Progenitor cell of endocrine pancreas (in vitro differentiated cells): Measurements from ENCODE around the gene YJEFN3. TPM values are rescaled to one million over a fixed set of nuclear protein-coding genes. Genes with fewer than 3 reads are reported as not detected.
A peak's percentile ranks its signal among the peaks of the same experiment; 100 is the strongest.

Experiments used
- DNase-seq: peaks from one replicate; pipeline ENCODE4 v3.0.0; 2021; ENCODE audit warnings: low spot score; ENCODE audit not compliant: unreplicated experiment
- H3K27ac Mint-ChIP-seq: 2 replicates; pipeline ENCODE4 v1.8.0; 2021; ENCODE audit warnings: mild to moderate bottlenecking, moderate library complexity, mixed read lengths
- H3K27me3 Mint-ChIP-seq: 2 replicates; pipeline ENCODE4 v1.8.0; 2021; ENCODE audit warnings: mixed read lengths
- H3K36me3 Mint-ChIP-seq: 2 replicates; pipeline ENCODE4 v1.8.0; 2022; ENCODE audit warnings: mixed read lengths; ENCODE audit not compliant: insufficient read depth
- H3K4me1 Mint-ChIP-seq: 2 replicates; pipeline ENCODE4 v1.8.0; 2021; ENCODE audit warnings: low read depth, mixed read lengths
- H3K4me3 Mint-ChIP-seq: 2 replicates; pipeline ENCODE4 v1.8.0; 2021; ENCODE audit warnings: low read depth, mild to moderate bottlenecking, moderate library complexity, mixed read lengths
- H3K9me3 Mint-ChIP-seq: 2 replicates; pipeline ENCODE4 v1.8.0; 2021; ENCODE audit warnings: low read depth, mixed read lengths
- CTCF ChIP-seq: fragments of 200-600 bp; sonication (generic); IDR thresholded peaks from one replicate; pipeline ENCODE4 v1.5.0; 2021; ENCODE audit warnings: antibody characterized with exemption, mild to moderate bottlenecking; ENCODE audit not compliant: unreplicated experiment
- total RNA-seq: library from RNA; stranded (reverse); gene quantifications from 2 replicates; pipeline ENCODE4 v1.2.1, GENCODE V29; 2021

YJEFN3 gene
- total RNA-seq, 1 donor from 2014 or later, result 27.6 TPM

- TF ChIP-seq CTCF, result peak; percentile 95
- DNase-seq, result peak; percentile 76
- no peak overlapping the region for H3K27ac Mint-ChIP-seq
- peaks cover 10% of the 10 kb centered on the region for H3K27me3 Mint-ChIP-seq
- H3K4me1 Mint-ChIP-seq, result no peaks in the 10 kb centered on the region
- H3K9me3 Mint-ChIP-seq, result no peaks in the 10 kb centered on the region
- peaks cover 6% of the 10 kb centered on the region for H3K36me3 Mint-ChIP-seq
- no peak overlapping the region for H3K4me3 Mint-ChIP-seq
Measured at GRCh38 chr19:19531951-19532805, 3.5 kb downstream of the YJEFN3 start.

- no peak for TF ChIP-seq CTCF
- Mint-ChIP-seq H3K27me3 (peaks cover 15% of the 10 kb centered on the region), H3K4me1 (no peaks in the 10 kb centered on the region), H3K9me3 (no peaks in the 10 kb centered on the region), H3K36me3 (peaks cover 6% of the 10 kb centered on the region), H3K4me3 (no peak overlapping the region), H3K27ac (no peak overlapping the region)
- DNase-seq, result no peak
Measured at GRCh38 chr19:19532806-19533701, 4.3 kb downstream of the YJEFN3 start.

- no peak overlapping the region for H3K4me3 Mint-ChIP-seq
- H3K9me3 Mint-ChIP-seq, result no peaks in the 10 kb centered on the region
- peaks cover 3% of the 10 kb centered on the region for H3K4me1 Mint-ChIP-seq
- no peak for DNase-seq
- TF ChIP-seq CTCF, result no peak
- H3K36me3 Mint-ChIP-seq, result peaks cover 6% of the 10 kb centered on the region
- H3K27me3 Mint-ChIP-seq, result peaks cover 20% of the 10 kb centered on the region
- peak overlapping the region; percentile 63 for H3K27ac Mint-ChIP-seq
Measured at GRCh38 chr19:19533841-19534240, 5.1 kb downstream of the YJEFN3 start.

- peaks cover 24% of the 10 kb centered on the region for H3K27me3 Mint-ChIP-seq
- DNase-seq, result no peak
- peaks cover 6% of the 10 kb centered on the region for H3K36me3 Mint-ChIP-seq
- H3K4me3 Mint-ChIP-seq, result peak overlapping the region; percentile 29
- no peaks in the 10 kb centered on the region for H3K9me3 Mint-ChIP-seq
- peak overlapping the region; percentile 63 for H3K27ac Mint-ChIP-seq
- TF ChIP-seq CTCF, result no peak
- peaks cover 3% of the 10 kb centered on the region for H3K4me1 Mint-ChIP-seq
Measured at GRCh38 chr19:19534556-19535265, 6.0 kb downstream of the YJEFN3 start.
